Activated CD8-positive, alpha-beta memory T cell treated with anti-CD3 and anti-CD28 coated beads for 1 hour (primary cell): ENCODE data around the gene KRTAP12-2.

Experiments
- DNase-seq, 2 donors: peaks; one replicate each; pipeline ENCODE4 v3.0.0-alpha.2; 2020; ENCODE audit warnings: low read depth in 1 of 2; ENCODE audit errors: extremely low read depth in 1 of 2

Gene KRTAP12-2

DNA sequence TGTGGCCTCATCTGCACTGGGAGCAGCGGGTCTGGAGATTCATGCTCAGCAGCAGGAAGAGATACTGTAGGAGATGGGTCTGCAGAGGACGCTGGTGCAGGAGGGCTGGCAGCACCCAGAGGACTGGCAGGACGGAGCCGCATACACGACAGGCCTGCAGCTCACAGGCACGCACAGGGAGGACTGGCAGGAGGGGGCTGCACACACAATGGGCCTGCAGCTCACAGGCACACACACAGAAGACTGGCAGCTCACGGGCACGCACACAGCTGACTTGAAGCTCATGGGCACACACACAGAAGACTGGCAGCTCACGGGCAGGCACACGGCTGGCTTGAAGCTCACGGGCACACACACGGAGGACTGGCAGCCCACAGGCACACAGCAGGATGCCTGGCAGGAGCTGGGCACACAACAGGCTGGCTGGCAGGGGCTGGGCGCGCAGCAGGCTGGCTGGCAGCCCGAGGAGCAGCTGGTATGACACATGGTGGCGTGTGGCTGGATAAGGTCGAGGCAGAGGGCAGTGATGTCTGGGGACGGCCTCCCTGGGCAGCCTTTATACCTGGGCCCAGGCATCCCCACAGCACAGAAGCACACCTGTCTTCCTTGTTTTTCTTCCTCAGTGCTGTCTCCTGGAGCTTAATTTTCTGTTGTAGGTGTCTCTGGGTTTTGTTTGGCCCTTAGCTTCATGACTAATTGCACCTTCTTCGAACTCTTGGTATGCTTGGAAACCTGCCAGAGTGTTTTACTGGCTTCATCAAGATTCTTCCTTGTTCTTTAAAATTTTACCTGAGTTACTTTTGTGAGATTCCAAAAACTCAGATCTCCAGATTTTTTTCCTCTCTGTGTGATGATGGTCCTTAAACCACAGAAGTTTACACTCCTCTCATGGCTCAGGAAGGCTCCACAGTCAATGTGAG, at the start of gene KRTAP12-2:
Gene KRTAP12-2 (minus strand): TSS at position 527 of the 920 bp plus-strand sequence. CDS start 41 bp downstream, at position 486.
- no peak for DNase-seq

DNA sequence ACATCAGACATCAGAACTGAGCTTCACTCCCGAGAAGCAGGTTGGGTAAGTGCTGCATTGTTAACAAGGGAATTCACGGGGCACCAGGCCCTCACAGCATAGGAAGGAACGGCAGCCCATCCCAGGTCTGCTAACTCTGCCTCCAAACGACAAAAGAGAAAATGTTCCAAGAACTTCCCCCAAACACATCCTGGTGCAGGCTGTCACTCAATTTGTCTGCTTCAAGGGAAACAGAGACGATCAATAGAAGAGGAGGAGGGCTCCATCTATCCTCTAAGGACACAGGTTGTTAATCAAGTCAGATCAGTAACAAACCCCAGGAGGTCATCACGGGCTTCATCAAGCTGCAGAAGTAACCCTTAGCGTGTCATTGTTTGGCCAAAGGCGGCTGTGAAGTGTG, 48.2 kb upstream of the KRTAP12-2 start:
- no peak for DNase-seq

DNA sequence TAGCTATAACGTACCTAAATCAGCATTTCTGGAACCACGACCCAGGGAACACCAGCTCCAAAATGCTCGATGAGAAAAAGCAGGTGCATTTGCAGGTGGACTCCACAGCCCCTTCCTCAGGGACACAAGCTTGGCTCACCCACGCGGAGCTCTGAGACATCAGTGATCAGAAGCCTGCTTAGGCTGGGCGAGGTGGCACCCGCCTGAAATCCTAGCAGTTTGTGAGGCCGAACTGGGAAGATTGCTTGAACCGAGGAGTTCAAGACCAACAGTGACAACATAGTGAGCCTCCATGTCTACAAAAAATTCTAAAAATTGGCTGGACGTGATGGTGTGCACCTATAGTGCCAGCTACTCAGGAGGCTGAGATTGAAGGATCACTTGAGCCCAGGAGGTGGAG, 47.1 kb upstream of the KRTAP12-2 start:
- no peak for DNase-seq

GRCh38 chr21:44713130-44713529, 46.4 kb upstream of the KRTAP12-2 start:
- DNase-seq: no peak

DNA sequence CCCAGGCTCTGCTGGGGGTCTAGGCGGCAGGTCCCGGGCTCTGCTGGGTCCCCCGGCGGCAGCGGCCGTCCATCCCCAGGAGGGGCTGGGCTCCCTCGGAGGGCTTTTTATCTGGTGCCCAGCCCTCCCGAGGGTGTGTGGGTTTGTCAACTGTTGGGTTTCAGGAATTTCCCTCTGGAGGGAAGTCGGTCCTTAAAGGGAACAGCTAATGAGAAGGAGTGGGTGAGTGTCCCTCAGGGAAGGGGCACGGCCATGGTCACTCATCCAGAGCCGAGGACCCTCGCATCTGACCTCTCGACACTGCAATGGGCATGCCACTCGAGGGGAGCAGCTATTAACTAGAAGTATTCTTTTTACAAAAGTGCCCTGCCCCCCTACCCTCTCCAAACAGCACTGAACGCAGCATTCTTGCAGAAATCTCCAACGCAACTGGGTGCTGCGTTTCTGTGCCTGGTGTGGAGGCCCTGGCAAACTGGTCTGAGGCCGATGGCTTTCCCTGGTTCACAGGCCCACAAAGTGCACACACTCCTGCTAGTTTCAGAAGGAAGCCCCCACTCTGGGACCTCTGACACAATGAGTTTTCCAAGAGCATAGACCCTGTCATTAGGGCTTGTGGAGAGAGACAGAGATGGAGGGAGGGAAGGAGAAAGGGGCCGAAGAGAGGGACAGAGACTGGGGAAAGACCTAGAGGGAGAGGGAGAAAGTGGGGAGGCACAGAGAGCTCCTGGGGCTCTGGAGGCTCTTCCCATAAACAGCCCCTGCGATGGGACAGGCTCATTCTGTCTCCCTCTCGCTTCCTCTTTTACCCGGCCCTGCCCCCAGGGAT, 45.7 kb upstream of the KRTAP12-2 start:
- DNase-seq: no peak

DNA sequence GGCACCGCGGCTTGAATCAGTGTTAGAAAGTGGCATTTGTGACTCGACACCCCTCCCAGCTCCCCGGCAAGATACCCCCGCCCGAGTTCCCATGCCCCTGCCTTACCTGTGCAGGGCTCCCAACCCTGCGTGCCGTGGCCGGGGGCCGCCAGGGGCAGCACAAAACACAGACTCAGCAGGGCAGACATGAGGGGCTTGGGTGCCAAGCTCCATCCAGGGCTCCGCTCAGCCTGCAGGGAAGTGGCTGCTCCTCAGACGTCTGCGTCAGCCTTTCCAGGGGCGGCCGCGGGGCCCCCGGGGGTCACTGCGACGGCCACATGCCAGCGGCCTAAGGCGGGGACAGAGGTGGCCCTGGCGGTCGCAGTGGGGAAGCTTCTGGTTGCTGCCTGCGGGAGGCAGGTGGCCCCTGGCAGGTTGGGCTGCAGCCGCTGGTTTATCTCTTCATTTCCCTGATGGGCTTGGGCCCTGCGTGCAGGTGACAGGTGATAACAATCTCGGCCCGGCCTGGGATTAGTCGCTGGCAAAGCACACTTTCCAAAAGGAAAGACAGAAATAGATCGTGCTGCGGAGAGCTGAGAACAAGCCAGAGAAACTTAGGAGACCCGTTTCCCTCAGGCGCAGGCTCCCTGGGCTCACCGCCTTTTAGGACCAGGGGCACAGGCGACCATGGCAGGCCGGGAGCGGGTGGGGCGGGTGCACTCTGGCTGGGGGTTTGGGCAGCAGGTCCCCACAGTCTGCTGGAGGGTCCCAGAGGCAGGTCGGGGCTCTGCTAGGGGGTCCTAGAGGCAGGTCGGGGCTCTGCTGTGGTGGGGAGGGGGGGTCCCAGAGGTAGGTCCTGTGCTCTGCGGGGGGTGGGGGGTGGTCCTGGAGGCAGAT, 44.8 kb upstream of the KRTAP12-2 start, which contains the start of gene TSPEAR:
Gene TSPEAR (minus strand): TSS at position 246 of the 876 bp plus-strand sequence. CDS start 58 bp downstream, at position 188.
- DNase-seq: no peak

DNA sequence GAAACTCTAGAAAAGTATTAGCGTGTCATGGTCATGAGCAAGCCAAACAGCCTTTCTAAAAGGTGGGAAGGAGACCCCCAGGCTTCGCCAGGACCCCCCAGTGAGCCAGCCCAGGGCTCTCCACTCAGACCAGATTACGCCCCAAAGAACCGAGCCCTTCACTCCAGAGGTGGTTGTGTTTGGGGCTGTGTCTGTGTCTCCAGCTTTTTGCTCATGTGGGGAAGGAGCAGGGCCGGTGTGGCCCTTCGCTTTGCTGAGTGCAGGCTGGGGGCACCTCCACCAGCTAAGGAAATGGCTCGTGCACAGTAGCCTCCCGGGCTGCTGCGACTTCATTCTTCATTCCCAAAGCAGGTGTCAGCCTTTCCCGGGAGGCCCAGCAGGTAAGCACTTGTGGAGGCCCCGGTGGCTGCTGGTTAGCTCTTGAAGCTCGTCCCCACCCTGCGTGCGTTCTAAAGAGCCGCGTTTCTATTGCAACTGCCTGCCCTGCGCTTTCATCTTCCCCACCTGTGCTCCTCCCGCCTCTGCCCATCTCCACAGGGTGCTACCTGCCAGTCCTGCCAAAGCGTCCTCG, 44.1 kb upstream of the KRTAP12-2 start:
- DNase-seq: no peak

GRCh38 chr21:44710294-44710665, 43.6 kb upstream of the KRTAP12-2 start:
- DNase-seq: no peak

DNA sequence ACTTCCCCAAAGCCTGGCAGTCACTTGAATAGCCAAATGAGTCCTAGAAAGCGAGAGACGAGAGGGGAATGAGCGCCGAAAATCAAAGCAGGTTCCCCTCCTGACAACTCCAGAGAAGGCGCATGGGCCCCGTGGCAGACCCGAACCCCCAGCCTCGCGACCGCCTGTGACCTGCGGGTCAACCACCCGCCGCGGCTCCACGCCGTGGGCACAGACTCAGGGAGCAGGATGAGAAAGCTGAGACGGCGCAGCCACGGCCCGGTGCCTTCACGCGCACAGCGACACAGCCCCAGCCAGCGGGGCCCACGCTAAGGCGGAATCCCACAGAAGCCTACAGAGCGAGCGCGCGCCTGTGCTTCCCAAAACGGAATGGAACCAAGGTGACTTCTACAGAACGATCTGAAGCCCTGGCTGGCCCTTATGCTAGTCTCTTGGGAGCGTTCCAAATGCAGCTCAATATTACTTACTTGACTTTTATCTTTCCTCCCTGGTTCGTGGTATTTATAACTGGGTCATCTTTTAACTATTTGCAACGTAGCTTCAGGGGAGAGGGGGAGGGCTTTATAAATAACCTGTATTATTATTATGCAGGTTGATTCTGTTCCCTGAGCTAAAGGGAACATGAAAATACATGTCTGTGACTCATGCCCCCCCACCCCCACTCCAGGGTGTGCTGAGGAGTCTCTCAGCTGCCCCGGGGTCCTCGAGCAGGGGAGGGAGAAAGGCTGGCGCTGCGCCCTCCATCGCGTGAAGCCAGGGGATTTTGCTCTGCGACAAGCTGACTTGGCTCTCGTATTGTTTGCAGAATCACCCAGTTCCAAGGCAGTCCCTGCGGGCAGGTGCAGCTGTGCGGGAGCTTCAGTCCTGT, 42.9 kb upstream of the KRTAP12-2 start:
- no peak for DNase-seq

GRCh38 chr21:44708866-44709425, 42.2 kb upstream of the KRTAP12-2 start:
- DNase-seq: no peak

DNA sequence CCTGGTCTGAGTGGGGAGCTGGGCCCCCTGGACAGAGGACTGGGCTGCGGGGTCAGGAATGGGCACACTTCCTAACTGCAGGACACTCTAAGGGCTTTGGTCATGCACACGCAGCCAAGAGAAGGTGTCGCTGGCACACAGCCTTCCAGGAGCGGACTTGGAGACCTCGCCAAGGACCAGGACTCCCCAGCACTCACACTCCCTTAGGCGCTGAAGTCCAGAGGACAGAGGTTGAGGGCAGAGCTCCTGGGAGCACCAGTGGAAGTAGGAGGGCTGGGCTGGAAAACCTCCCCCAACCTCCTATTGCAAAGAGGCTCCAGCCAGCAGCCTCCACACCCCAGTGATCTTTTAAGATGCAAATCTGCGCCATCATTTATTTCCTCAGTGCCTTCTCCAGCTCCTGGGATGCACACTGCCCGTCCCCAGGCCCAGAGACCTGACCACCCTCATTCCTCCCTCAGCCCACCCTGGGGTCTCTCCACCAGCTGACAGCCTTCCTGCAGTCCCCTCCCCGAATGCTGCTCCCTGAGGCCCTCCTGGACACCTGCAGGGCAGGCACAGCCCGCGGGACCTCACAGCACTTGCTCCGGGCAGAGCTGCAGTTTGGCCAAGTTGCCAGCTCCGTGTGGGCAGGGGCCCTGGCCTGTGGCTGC, 41.6 kb upstream of the KRTAP12-2 start:
- no peak for DNase-seq

GRCh38 chr21:44706706-44707581, 40.2 kb upstream of the KRTAP12-2 start:
- no peak for DNase-seq

DNA sequence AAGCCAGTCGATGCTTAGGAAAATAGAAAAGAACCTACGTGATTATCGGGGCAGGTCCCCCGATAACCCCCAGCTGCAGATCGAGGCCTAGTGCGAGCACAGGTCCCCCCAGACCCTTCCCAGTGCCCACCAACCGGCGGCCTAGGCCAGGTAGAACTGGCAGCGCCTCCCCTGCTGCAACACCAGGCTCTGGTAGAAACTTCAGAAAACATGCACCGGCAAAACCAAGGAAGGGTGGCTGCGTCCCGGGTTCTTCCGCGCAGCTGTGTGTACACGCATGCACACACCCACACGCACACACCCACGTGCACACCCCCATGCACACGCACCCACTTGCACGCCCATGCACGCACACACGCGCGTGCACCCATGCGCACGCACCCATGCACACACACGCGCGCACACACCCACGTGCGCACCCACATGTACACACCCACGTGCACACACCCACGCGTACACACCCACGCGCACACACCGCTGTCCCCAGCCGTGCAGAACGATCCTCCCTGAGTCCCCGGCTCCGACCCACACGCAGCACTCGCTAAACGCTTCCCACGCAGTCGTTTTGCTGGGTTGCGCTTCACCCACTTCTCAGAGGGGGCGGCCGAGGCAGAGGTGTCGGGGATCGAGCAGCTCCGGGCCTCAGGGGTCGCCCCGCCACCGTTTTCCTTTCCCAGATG, 39.4 kb upstream of the KRTAP12-2 start:
- no peak for DNase-seq

DNA sequence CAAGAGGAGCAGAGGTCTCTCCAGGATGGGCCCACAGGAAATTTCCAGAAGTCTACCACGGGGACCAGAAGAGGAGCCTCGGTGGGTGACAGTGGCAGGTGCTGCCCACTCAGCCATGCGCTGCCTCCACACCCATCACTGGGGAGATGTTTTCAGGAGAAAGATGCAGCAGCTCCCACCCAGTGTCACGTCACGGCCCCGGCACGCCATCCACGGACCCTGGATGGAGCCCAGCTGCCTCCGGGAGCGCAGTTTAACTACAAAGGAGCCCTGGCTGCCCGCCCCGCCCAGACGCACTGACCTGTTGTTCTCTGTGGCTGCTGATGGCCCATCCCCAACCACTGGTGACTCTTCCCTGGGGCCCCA, 37.9 kb upstream of the KRTAP12-2 start:
- DNase-seq: no peak

- DNase-seq: no peak
Measured at GRCh38 chr21:44703731-44704635, 37.3 kb upstream of the KRTAP12-2 start.
